Testis (tissue), 2 donors: ENCODE data around the gene CYP4F8.

Experiments used
- CTCF ChIP-seq, 3 experiments: fragments of 450-650 bp in 2 of 3; fragments of 200-600 bp in 1 of 3; sonication (generic) in 1 of 3; IDR thresholded peaks; one replicate each; pipeline ENCODE4 v1.5.1; 2016 to 2019; ENCODE audit warnings: antibody characterized with exemption in 3 of 3, mild to moderate bottlenecking in 2 of 3, moderate library complexity in 1 of 3
- POLR2A ChIP-seq: fragments of 450-650 bp; IDR thresholded peaks from one replicate; pipeline ENCODE4 v1.6.1; 2017; ENCODE audit warnings: antibody characterized with exemption, mild to moderate bottlenecking, moderate library complexity

- TF ChIP-seq CTCF (IDR thresholded peaks at IDR 0.05) (no peak), POLR2A (no peak)
Measured at GRCh38 chr19:15577184-15577771, 37.7 kb upstream of the CYP4F8 start.
